Caco-2 (cell line): ENCODE results near the gene TNKS2. TPM values are rescaled to one million over a fixed set of nuclear protein-coding genes. Genes with fewer than 3 reads are reported as not detected.

Experiments used
- BruUV-seq: library from RNA; stranded (reverse); fragments of 400-500 nt; replicated peaks from 2 replicates; lab custom pipeline; 2021; lab: Mats Ljungman, UMichigan
- CTCF ChIA-PET: fragments of 300-600 bp; sonication (Branson Sonifier 250); formaldehyde crosslinking; loops from one replicate; lab custom pipeline; 2022; ENCODE audit warnings: antibody characterized with exemption; lab: Charles Lee
- POLR2A ChIA-PET: fragments of 300-600 bp; sonication (Branson Sonifier 250); formaldehyde crosslinking; loops from one replicate; lab custom pipeline; 2022; ENCODE audit warnings: antibody characterized with exemption; lab: Charles Lee
- DNase-seq, 2 experiments: peaks; one replicate each; pipeline versions ENCODE4 v3.0.0 to v3.0.0-alpha.2; 2020 to 2022
- H3K27me3 ChIP-seq: replicated peaks from 2 replicates; pipeline ENCODE4 v1.6.0; 2011; ENCODE audit warnings: low read length; ENCODE audit not compliant: control insufficient read depth, insufficient read depth
- H3K36me3 ChIP-seq: 2 replicates; pipeline ENCODE4 v1.5.1; 2011; ENCODE audit warnings: low read length; ENCODE audit not compliant: control insufficient read depth, insufficient read depth
- H3K4me1 ChIP-seq: fragments of 250-450 bp; sonication (Bioruptor Pico); 2 replicates; pipeline ENCODE4 v1.5.1; 2020; ENCODE audit warnings: mild to moderate bottlenecking
- H3K4me3 ChIP-seq: 2 replicates; pipeline ENCODE4 v1.5.1; 2011; ENCODE audit warnings: low read depth, mild to moderate bottlenecking, control low read depth, low read length
- H3K9me3 ChIP-seq: fragments of 250-450 bp; sonication (Bioruptor Pico); 2 replicates; pipeline ENCODE4 v1.5.1; 2020; ENCODE audit warnings: mild to moderate bottlenecking, moderate library complexity
- H3K27ac Mint-ChIP-seq: one replicate; pipeline ENCODE4 v1.8.0; 2022; ENCODE audit warnings: mixed read lengths; ENCODE audit not compliant: unreplicated experiment
- H3K27me3 Mint-ChIP-seq: one replicate; pipeline ENCODE4 v1.8.0; 2022; ENCODE audit warnings: mixed read lengths; ENCODE audit not compliant: insufficient read depth, unreplicated experiment
- H3K36me3 Mint-ChIP-seq: one replicate; pipeline ENCODE4 v1.8.0; 2022; ENCODE audit warnings: mild to moderate bottlenecking, mixed read lengths; ENCODE audit not compliant: insufficient read depth, unreplicated experiment
- H3K4me1 Mint-ChIP-seq: one replicate; pipeline ENCODE4 v1.8.0; 2022; ENCODE audit warnings: low read depth, mixed read lengths; ENCODE audit not compliant: unreplicated experiment
- H3K4me3 Mint-ChIP-seq: one replicate; pipeline ENCODE4 v1.8.0; 2022; ENCODE audit warnings: mild to moderate bottlenecking, moderate library complexity, mixed read lengths; ENCODE audit not compliant: unreplicated experiment
- H3K9me3 Mint-ChIP-seq: one replicate; pipeline ENCODE4 v1.8.0; 2022; ENCODE audit warnings: mixed read lengths; ENCODE audit not compliant: unreplicated experiment
- intact Hi-C: fragments of 100-400 bp; cut with micrococcal nuclease; formaldehyde crosslinking; loops from one replicate; pipeline ENCODE4 v1.10.0; 2022; ENCODE audit not compliant: unreplicated experiment
- total RNA-seq: library from RNA; stranded (reverse); gene quantifications from 2 replicates; pipeline ENCODE4 v1.2.3, GENCODE V29; 2022
- TF ChIP-seq, protein P1 (sequence below), 2 experiments: fragments of 200-600 bp in 1 of 2; IDR thresholded peaks; 1 replicate in 1 of 2; 2 replicates in 1 of 2; pipeline versions ENCODE4 v1.5.1 to v1.8.0; 2011 to 2022; ENCODE audit warnings: antibody characterized with exemption in 1 of 2, control low read depth in 1 of 2, inconsistent platforms in 1 of 2, low read depth in 1 of 2, low read length in 1 of 2, mild to moderate bottlenecking in 1 of 2, moderate library complexity in 1 of 2; ENCODE audit not compliant: insufficient read depth in 1 of 2, severe bottlenecking in 1 of 2, unreplicated experiment in 1 of 2

The TNKS2 gene
- total RNA-seq, 1 experiment from 2014 or later, result 48.5 TPM

DNA sequence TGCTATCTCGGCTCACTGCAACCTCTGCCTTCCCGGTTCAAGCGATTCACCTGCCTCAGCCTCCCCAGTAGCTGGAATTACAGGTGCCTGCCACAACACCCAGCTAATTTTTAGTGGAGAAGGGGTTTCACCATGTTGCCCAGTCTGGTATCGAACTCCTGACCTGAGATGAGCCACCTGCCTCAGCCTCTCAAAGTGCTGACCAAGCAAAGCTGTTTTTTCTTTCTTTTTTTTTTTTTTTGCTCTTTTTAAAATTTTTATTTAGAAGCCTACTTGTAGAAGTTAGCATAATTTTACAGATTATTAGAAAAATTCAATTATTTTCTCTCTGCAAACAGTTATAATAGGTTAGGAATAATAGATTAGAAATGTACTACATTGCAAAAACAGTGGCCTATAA is 112.2 kb downstream of the TNKS2 start:
- H3K27me3 ChIP-seq, result no peaks in the 10 kb centered on the region
- no peaks in the 10 kb centered on the region for H3K9me3 ChIP-seq
- peaks cover 12% of the 10 kb centered on the region for H3K4me1 Mint-ChIP-seq
- H3K36me3 Mint-ChIP-seq, result peaks cover 7% of the 10 kb centered on the region
- POLR2A ChIA-PET, result no interaction called here
- no peaks in the 10 kb centered on the region for H3K9me3 Mint-ChIP-seq
- no peaks in the 10 kb centered on the region for H3K36me3 ChIP-seq
- DNase-seq, result no peak
- CTCF ChIA-PET, result interaction anchor here (1.3 kb wide), 1 partner anchor 23 kb away, joined by 3 read pairs; no protein-coding TSS in a partner anchor
- no peak overlapping the region for H3K4me3 ChIP-seq
- intact Hi-C loops, result loop anchor here (5.0 kb wide), 1 partner anchor 418 kb away; no protein-coding TSS in a partner anchor
- H3K4me1 ChIP-seq, result peaks cover 5% of the 10 kb centered on the region; the same call in 1 of the 2 replicates
- H3K27ac Mint-ChIP-seq, result no peak overlapping the region
- peaks cover 2% of the 10 kb centered on the region for H3K27me3 Mint-ChIP-seq
- TF ChIP-seq, protein P1, sequence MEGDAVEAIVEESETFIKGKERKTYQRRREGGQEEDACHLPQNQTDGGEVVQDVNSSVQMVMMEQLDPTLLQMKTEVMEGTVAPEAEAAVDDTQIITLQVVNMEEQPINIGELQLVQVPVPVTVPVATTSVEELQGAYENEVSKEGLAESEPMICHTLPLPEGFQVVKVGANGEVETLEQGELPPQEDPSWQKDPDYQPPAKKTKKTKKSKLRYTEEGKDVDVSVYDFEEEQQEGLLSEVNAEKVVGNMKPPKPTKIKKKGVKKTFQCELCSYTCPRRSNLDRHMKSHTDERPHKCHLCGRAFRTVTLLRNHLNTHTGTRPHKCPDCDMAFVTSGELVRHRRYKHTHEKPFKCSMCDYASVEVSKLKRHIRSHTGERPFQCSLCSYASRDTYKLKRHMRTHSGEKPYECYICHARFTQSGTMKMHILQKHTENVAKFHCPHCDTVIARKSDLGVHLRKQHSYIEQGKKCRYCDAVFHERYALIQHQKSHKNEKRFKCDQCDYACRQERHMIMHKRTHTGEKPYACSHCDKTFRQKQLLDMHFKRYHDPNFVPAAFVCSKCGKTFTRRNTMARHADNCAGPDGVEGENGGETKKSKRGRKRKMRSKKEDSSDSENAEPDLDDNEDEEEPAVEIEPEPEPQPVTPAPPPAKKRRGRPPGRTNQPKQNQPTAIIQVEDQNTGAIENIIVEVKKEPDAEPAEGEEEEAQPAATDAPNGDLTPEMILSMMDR (IDR thresholded peaks at IDR 0.05; ENCODE audit: insufficient read depth in 1 of 2, low read depth in 1 of 2, low read length in 1 of 2, severe bottlenecking in 1 of 2, unreplicated experiment in 1 of 2), result no peak
- no peak overlapping the region for H3K4me3 Mint-ChIP-seq
- BruUV-seq, result no TSS peak

Other genes starting within 250 kb of the TNKS2 start
- gene PPP1R3C, start 165.4 kb upstream of the TNKS2 start, total RNA-seq, result not detected in 2 replicates
- 3.3 and 3.6 TPM in 2 replicates for gene FGFBP3, start 111.1 kb downstream of the TNKS2 start, total RNA-seq
- 47.7 and 49.7 TPM in 2 replicates for gene BTAF1, start 125.3 kb downstream of the TNKS2 start, total RNA-seq